Measurements from ENCODE around the gene SKOR1.

Gene SKOR1

GRCh38 chr15:67808821-67809220 is 16.5 kb upstream of the SKOR1 start:
- DNase-seq (ENCODE audit: low read depth): no peak
- no peak for TF ChIP-seq CTCF (IDR thresholded peaks at IDR 0.05; ENCODE audit: control insufficient read depth, extremely low read depth, insufficient read depth)
- H3K4me3 ChIP-seq (ENCODE audit: low read depth, low read length): no peak overlapping the region

- no peak overlapping the region for H3K4me3 ChIP-seq (ENCODE audit: low read depth, low read length)
- no peak for TF ChIP-seq CTCF (IDR thresholded peaks at IDR 0.05; ENCODE audit: control insufficient read depth, extremely low read depth, insufficient read depth)
- DNase-seq (ENCODE audit: low read depth): no peak
Observed at GRCh38 chr15:67809441-67809840, 15.9 kb upstream of the SKOR1 start.

- TF ChIP-seq CTCF (IDR thresholded peaks at IDR 0.05; ENCODE audit: control insufficient read depth, extremely low read depth, insufficient read depth): no peak
- no peak for DNase-seq (ENCODE audit: low read depth)
- H3K4me3 ChIP-seq (ENCODE audit: low read depth, low read length): no peak overlapping the region
Observed at GRCh38 chr15:67809866-67810265, 15.4 kb upstream of the SKOR1 start.

GRCh38 chr15:67812241-67812644 is 13.1 kb upstream of the SKOR1 start:
- no peak for DNase-seq (ENCODE audit: low read depth)
- no peak for TF ChIP-seq CTCF (IDR thresholded peaks at IDR 0.05; ENCODE audit: control insufficient read depth, extremely low read depth, insufficient read depth)
- no peak overlapping the region for H3K4me3 ChIP-seq (ENCODE audit: low read depth, low read length)

- no peak overlapping the region for H3K4me3 ChIP-seq (ENCODE audit: low read depth, low read length)
- no peak for DNase-seq (ENCODE audit: low read depth)
- no peak for TF ChIP-seq CTCF (IDR thresholded peaks at IDR 0.05; ENCODE audit: control insufficient read depth, extremely low read depth, insufficient read depth)
Observed at GRCh38 chr15:67813104-67813634, 12.1 kb upstream of the SKOR1 start.

GRCh38 chr15:67815036-67815592 is 10.2 kb upstream of the SKOR1 start:
- no peak for DNase-seq (ENCODE audit: low read depth)
- H3K4me3 ChIP-seq (ENCODE audit: low read depth, low read length): no peak overlapping the region
- TF ChIP-seq CTCF (IDR thresholded peaks at IDR 0.05; ENCODE audit: control insufficient read depth, extremely low read depth, insufficient read depth): no peak

- no peak overlapping the region for H3K4me3 ChIP-seq (ENCODE audit: low read depth, low read length)
- DNase-seq (ENCODE audit: low read depth): no peak
- no peak for TF ChIP-seq CTCF (IDR thresholded peaks at IDR 0.05; ENCODE audit: control insufficient read depth, extremely low read depth, insufficient read depth)
Observed at GRCh38 chr15:67816668-67817067, 8.6 kb upstream of the SKOR1 start.
